Embryonic facial prominence (tissue), 1 donor: ENCODE data around the gene BTBD3.

ENCODE experiments used
- DNase-seq: peaks from one replicate; pipeline ENCODE4 v3.0.0-alpha.2; 2016; ENCODE audit errors: extremely low spot score

The BTBD3 gene

DNA sequence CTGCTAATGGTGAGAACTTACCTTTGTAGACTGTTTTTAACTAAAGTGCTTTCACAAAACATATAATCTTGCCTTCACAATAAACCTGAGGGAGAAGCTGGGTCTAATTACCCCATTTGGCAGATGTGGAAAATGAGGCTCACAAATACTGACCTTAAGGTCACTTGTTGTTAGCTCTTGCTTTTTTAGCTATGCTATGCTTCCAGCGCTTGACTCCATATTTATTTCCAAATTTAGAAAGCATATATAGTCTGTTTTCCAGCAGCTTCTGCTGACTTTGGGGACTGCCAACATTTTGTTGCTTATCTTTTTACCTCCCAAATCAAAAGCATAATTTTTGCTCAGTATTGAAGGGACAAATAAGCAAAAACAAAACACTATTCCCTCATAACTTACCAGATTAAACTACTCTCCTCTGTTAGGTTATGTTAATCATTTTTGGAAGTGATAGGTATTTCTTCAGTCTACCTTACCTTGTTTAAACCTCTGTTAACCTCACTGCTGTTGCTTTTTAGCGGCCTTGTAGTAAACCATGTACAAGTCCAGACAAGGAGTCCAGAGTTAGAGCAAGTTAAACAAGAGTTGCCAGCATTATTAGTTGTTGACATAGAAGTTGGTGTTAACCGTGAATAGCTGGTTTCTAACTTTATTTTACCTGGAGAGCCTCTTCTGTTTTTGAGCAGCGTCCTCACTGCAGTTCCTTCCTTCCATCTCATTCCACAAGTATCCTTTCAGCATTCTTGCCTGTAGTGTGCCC, 4.9 kb upstream of the BTBD3 start:
- DNase-seq, result no peak

GRCh38 chr20:11918391-11918845, 725 bp downstream of the BTBD3 start:
- DNase-seq, result no peak

DNA sequence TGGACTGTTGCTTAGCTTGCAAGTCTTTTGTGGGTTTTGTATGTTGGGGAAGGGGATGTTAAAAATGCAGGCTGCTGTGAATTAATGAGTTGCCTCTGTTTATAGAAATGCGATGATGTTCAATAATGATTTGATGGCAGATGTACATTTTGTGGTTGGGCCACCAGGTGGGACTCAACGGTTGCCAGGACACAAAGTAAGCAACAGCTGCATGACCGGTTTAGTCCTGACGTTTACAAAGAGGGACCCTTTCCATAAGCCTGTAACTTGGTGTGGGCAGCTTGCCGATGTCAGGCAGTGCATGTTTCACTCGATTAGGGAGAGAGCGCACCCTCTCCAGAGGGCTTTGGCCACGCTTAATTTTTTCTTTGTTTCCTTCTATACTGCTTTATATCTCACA, 1.3 kb downstream of the BTBD3 start:
- DNase-seq, result no peak

DNA sequence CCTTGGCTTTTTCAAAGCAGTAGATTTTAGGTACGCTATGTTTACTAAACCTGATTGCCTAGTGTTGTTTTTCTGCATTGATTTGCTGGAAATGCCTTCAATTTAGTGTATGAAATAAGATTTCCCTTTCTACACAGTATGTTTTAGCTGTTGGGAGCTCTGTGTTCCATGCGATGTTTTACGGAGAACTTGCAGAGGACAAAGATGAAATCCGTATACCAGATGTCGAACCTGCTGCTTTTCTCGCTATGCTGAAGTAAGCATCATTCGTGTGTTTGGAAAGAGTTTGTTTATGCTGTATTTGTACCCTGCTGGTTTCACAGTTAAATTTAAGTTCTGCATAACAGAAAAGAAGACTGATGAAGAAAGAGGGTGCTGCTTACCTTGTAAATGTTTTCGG, 1.9 kb downstream of the BTBD3 start:
- DNase-seq, result no peak

DNA sequence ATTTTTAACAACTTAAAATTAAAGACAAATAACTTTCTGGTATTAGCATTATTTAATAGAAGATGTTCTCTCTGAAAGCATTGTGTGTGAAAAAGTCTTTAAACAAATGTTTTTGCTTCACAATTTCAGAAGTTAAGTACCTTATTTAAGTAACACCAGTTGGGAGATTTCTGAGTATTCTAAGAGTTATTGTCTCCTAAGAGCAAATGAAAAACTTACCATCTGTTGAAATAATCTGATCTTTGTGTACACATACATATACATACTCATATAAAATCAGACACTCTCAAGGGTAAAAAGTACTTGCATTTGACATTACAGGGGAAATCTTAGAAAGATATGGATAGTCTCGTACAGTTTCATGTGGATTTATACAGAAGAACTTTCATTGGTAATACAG, 2.4 kb downstream of the BTBD3 start:
- no peak for DNase-seq

DNA sequence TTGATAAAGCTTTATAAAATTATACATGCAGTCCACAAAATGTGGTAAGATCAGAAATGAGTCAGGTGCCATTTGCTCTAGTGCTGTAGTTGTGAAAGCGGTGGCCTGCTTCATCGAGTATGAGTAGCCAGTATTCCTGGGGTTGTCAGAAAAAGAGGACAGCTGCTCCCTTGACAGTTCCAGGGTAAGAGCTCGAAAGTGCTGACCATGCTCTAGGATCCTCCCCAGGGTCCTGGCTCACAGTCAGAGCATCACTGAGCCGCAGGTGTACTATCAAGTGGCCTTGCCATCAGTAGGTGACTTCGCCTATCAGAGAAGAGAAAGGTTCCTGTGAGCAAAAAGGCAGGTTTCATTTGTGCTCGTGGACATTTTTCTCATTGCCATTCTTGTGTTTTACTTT, 3.6 kb downstream of the BTBD3 start:
- DNase-seq, result no peak

DNA sequence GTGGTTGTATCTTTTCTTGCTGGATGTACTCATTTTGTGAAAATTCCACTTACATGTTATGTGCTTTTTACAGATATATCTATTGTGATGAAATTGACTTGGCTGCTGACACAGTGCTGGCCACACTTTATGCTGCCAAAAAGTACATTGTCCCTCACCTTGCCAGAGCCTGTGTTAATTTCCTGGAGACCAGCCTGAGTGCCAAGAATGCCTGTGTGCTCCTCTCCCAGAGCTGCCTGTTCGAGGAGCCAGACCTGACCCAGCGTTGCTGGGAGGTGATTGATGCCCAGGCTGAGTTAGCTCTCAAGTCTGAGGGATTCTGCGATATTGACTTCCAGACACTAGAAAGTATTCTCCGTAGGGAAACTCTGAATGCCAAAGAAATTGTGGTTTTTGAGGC, 4.9 kb downstream of the BTBD3 start:
- no peak for DNase-seq

DNA sequence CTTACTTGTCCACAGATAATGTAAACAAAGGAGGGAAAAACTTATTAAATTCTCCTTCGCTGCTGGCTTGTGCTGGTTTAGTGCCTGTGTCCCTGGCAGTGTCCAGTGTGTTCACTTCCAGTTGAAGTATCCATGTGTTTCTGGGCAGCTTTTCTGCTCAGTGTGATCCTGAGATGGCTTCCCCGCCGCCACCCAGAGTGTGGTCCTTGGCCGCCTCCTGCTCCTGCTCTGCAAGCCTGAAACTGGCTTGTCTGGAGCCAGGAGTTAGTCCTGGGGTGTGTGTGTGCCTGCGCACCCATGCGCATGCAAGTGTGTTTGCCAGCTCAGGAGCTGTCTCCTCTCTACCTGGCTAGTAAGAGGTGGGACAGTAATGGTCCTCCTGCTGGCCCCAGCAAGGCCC, 7.2 kb downstream of the BTBD3 start:
- DNase-seq, result no peak

DNA sequence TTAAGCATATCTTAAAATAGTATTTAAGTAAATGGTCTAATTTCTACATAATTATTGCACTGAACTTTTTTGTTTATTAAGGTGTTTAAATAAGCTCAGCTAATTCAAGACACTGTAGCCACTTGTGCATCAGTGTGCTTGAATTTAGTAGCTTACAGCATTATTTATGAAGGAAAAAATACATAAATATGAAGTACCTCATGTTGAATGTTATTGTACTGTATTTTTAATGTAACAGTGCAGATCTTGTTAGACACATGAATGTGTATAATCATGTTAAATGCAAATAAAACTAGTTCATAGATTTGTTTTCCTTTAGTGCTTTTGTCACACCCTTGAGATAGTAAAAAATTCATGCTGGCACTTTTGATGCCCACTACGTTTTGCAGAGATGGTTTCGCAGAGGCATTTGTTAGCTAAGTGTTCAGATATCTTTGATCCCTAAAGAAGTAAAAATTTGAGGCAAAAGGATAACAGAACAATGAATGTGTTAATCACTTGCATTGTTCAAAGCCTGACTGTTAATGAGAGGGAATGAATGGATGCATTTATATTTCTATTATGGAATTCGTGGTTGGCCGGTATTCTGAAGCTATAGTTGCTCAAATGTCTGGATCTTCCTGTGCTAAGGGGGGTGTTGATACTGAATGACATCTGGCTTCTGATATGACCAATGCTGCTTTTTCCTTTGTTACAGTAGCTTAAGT, 8.8 kb downstream of the BTBD3 start:
- DNase-seq, result no peak

GRCh38 chr20:11929947-11930346, 12.3 kb downstream of the BTBD3 start:
- DNase-seq, result no peak

GRCh38 chr20:11935212-11936154, 17.8 kb downstream of the BTBD3 start:
- DNase-seq, result no peak

DNA sequence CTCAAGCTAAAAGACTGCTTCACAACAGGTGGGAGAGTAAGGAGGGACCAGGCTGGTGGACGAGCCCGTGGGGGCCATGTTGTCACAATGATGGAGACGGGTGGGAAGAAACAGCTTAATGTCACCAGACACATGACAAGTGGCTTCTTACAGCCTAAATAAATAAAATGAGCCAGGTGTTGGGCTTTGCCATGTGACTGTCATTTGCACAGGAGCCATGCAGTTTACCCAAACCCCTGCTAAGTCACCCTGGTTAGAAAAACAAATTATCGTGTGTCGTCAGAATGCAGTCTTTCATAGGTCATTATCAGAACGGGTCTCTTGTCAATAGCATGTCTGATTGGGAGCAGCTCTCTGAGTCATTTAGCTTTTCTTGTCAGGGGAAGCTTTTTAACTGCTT, 18.5 kb downstream of the BTBD3 start:
- DNase-seq, result no peak

GRCh38 chr20:11937230-11937629, 19.5 kb downstream of the BTBD3 start:
- no peak for DNase-seq

DNA sequence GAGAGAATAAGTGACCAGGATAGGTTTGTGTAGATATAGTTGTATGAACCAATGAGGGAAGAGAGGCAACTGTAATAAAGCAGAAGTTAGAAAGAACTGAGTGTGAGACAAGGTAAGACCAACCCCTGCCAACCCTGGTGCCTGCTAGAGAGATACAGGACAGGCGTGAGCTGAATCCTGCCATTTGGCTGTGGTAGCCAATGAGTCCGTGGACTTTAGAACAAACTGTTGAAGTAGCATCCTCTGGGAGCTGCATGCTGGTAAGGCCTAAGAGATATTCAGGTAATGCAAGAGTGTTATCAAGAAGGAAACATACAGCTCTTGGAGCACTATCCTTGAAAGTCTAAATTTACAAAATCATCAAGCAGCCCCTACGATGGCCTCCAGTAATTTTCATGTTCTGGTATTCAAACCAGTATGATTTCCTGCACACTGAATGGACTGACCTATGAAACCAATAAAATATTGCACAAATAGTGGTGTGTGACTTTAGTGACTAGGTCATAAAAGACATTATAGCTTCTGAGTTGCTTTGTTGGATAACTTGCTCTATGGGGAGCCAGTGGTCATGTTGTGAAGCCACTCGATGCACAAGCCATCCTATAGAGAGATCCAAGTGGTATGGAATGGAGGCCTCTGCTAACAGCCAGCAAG, 24.0 kb downstream of the BTBD3 start:
- DNase-seq, result no peak

GRCh38 chr20:11943778-11944177, 26.1 kb downstream of the BTBD3 start:
- no peak for DNase-seq

- no peak for DNase-seq
These were observed 31.1 kb downstream of the BTBD3 start for GRCh38 chr20:11948806-11949205.

DNA sequence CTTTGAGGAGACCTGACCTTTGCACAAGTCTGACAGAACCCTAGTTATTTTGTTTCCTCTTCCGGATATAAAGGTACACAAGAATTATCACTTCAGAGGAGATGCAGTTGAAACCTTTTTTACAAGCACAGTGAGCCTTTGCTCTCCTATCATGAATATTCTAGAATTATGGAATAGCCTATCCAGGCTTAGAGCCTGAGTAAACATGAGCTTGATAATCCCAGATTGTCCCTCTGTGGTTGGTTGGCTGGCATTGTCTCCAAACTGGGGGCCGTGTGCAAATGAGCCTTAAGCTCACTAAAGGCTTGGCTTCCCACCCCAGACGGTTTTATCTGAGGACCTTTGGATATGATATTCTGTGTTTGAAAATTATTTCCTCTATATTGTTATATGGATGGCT, 32.0 kb downstream of the BTBD3 start:
- DNase-seq, result no peak

DNA sequence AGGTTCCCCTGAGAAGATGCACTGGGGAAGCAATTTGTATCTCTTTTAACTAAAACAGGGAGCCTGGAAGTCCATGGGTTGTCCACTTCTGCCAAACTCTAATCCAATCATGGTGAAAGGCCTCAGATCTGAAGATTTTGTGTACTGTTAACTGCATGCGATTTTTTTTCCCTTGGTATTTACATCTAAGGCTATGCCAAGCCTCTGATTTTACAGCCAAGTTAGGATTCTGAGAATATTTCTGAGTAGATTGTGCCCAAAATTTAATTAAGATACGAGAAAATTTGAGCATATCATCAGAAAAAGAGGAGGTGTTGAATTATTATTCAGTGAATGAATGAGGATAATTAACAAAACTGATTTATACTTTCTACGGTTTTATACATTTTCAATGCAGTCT, 34.0 kb downstream of the BTBD3 start:
- no peak for DNase-seq

DNA sequence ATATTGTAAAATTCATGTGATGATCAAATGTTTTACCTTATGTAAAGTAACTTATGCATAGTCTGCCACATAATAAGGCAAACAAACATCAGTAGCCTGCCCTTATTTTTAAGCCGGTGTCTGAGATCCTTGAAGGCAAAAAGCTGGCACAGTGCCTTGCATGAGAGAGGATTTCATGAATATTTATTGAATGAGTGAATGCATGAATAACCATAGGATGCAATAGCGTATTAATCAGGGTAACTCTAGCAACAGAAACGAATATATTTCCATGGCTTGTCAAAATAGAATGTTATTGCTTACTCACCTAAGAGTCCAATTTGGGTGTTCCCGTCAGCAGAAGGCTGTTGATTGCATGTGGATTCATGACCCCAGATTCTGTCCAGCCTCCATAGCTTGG, 34.9 kb downstream of the BTBD3 start:
- DNase-seq, result no peak

GRCh38 chr20:11957911-11958310, 40.2 kb downstream of the BTBD3 start:
- DNase-seq, result no peak

DNA sequence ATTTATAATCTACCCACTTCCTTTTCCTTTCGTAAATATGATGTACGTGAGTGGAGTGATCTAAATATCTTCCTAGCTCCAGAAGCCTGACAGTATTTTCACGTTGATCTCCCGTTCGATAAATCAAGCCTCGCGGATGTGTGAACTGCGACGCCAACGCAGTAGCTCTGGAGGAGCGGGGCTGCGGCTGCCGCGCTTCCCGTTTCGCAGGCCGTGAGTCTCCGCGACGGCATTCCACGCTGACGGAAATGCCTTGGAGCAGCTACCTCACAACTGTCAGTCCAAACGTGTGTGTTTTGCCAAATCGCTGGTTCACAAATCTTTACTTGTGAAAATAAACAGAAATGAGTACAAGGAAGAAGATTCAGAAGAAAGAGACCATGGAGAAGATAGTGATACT, 41.2 kb downstream of the BTBD3 start:
- DNase-seq, result no peak

GRCh38 chr20:11965602-11966001, 47.9 kb downstream of the BTBD3 start:
- DNase-seq, result no peak
